GM18868 (cell line): ENCODE data around the gene PTGR1.
"Not testable (repeated sequence)": the region's sequence is repeated elsewhere in the genome, so short reads cannot be mapped to it uniquely, and the experiment has no call there.

Experiments used
- ATAC-seq: cut with Tn5 transposase; IDR thresholded peaks from one replicate; pipeline ENCODE4 v1.9.1; 2021; ENCODE audit warnings: mild to moderate bottlenecking, moderate library complexity; ENCODE audit not compliant: unreplicated experiment

The PTGR1 gene

DNA sequence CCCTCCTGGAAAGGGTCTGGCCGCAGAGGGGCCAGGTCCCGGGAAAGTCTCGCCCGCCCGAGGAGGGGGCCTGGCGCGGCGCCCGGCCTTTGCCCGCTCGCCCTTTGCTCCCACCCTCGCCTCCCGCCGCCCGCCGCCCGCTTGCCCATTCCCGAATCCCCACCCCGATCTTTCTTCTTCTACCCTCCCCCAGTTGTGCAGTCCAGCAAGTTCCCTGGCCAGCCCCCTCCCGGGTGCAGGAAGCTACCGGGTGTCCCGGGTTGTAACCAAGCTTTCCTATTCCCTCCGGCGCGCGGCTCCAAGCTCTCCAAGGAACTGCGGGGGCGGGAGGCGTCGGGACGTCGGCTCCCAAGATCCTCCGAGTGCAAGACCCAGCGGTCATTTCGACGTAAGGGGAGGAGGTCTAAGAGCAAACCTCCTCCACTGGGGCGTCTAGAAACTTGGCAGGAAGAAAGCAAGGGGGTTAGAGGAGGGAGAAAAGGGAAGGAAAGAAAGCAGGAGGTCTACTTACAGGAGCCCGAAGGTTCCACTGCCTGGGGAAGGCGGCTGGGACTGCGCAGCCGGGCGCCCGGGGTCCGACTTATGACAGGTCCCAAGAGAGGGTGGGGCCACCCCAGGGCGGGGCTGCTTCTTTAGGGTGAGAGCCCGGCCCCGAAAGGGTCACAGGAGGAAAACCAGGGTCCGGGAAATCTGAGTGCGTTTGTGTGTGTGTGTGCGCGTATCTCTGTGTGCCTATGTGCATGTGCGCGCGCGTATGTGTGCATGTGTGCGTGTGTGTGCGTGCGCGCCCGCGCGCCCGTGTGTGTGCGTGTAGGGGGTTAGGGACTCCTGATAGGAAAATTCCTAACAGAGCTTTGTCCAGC is at the start of gene PTGR1:
PTGR1 (minus strand) TSS at position 556 of the 863 bp plus-strand sequence. CDS start 2,225 bp downstream, outside the sequence.
- peak; percentile 46 for ATAC-seq

- no peak for ATAC-seq
Observed at GRCh38 chr9:111649016-111649415, 49.6 kb upstream of the PTGR1 start.

DNA sequence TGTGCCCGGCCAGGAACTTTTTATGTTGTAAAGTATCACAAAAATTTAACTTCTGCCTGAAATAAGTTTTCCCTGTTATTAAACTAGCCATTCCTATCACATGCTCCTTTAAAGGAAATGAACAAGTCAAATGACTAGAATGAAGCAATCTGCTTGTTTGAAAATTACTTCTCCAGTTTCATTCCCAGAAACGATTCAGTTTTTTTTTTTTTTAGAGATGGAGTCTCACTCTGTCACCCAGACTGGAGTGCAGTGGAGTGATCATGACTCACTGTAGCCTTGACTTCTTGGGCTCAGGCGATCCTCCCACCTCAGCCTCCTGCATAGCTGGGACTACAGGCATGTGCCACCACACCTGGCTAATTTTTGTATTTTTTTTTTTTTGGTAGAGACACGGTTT is 48.6 kb upstream of the PTGR1 start:
- ATAC-seq = no peak

GRCh38 chr9:111646417-111646816 is 47.0 kb upstream of the PTGR1 start:
- no peak for ATAC-seq

GRCh38 chr9:111645806-111646205 is 46.4 kb upstream of the PTGR1 start:
- ATAC-seq = no peak

- no peak for ATAC-seq
Observed at GRCh38 chr9:111644195-111644772, 44.8 kb upstream of the PTGR1 start.

DNA sequence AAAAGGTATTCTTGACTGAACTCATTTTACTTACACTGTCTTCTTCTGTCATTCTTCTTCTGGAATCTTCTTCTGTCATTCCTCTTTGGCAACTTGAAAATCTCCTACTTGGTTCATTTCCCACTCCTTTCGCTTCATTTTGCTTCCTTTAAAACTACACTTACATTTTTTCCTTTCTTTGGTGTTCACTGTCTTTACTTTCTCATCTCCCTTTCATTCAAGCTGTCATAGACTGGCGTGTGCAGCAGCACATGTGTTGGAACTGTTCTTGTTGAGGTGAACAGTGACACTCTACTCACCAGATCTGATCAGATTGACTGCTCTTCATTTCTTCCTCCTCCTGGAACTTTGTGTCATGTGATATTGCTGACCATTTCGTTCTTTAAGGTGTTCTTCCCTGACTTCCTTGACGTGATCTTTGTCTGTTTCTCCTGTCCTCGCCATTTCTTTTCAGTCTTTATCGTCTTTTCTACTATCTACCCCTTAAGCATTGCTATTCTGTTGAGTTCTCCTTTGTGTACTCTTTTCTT is 38.0 kb upstream of the PTGR1 start:
- ATAC-seq = no peak

DNA sequence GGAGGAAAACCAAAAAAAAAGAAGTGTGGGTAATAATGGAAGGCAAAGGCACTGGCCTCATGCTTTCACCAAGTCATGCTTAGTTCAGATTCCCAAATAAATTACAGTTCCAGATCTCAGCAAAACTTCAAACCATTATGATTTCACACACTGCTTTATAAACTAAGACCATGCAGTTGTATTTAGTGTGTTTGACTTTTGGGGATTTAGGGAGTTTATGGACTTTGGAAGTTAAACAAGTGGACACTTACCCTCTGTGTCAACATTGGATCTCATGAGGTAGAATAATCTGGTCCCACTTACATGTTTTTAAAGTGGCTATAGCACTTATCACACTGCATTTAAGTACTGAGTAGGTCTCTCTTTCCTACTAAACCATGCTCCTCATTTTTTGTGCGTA is 35.4 kb upstream of the PTGR1 start:
- ATAC-seq = no peak

GRCh38 chr9:111633389-111633736 is 33.9 kb upstream of the PTGR1 start:
- no peak for ATAC-seq

DNA sequence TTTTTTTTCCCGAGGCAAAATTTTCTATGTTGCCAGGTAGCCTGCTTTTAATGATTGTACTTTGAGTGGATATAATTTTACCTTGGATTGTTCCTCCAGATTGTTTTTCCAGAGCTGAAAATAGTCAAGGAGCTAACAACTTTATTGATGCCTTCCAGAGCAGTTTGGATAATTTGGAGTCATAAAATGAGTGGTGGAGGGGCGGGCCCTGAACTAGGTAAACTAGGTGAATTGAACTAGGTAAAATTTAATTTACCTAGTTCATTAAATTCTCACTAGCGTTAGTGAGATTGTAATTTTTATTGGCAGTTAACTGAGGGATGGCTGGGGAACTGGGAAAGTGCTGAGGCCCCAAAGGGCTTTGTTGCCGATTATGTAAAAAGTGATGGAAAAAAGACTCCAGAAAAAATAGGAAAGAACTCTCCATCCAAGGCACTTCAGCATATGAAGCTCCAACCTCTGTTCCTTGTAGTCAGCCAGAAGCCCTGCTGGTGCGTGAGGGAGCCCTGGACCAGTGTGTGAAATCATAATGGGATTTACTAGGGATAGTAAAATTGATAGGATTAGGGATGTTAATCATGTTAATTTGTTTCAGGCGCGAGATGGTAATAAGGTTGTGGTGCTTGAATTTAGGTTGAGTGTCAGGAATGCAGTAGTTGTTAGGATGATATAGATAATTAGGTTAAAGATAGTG is 33.4 kb upstream of the PTGR1 start:
- no peak for ATAC-seq

- ATAC-seq = no peak
Observed at GRCh38 chr9:111632060-111632459, 32.6 kb upstream of the PTGR1 start.

GRCh38 chr9:111631214-111631971 is 31.9 kb upstream of the PTGR1 start, which contains the start of gene DNAJC25:
TSS of gene DNAJC25 (plus strand) at chr9:111631334. CDS start at chr9:111631408, 74 bp downstream.
- peak; percentile 98 for ATAC-seq

DNA sequence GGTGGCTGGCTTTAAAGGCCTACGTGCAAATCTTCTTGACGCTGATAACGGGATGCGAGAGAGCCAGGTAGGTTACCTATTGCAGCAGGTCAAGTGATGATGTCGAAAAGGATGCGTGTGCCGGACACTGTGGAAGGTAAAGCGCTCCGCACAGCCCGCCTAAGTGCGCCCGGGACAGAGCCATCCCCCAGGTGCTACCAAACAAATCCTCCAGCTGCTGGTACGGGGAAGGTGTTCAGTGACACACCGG is 31.4 kb upstream of the PTGR1 start:
- ATAC-seq = no peak

DNA sequence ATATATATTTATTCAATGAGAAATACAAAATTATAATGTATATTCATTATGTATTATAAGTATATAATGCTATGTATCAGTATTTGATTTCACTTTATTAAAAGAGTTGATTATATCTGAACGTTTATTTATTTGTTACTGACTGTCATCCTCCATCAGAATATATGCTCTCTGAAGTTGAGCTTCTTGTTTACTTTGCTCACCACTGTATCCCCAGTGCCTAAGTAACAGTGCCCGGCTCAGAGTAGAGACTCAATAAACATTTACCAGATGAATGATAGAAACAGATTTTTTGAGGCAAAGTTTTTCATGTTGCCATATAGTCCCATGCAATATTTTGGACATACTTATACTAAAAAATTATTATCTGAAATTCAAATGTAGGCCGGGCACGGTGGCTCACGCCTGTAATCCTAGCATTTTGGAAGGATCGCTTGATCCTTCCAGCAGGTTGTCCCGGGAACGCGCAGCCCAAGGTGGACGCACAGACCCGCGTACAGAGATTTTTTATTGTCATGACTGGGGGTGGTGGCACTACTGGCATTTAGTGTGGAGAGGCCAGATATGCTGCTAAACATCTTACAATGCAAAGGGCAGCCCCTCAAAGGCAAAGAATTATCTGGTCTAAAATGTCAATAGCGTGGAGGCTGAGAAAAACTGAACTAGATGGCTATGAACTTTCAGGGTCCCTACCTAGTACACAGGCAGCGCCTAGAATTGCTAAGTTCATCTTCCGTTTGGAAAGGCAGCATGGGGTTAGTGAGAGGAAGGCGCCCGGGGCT is 30.9 kb upstream of the PTGR1 start:
- peak; percentile 28 for ATAC-seq

- ATAC-seq = no peak
Observed at GRCh38 chr9:111628411-111628810, 29.0 kb upstream of the PTGR1 start.

DNA sequence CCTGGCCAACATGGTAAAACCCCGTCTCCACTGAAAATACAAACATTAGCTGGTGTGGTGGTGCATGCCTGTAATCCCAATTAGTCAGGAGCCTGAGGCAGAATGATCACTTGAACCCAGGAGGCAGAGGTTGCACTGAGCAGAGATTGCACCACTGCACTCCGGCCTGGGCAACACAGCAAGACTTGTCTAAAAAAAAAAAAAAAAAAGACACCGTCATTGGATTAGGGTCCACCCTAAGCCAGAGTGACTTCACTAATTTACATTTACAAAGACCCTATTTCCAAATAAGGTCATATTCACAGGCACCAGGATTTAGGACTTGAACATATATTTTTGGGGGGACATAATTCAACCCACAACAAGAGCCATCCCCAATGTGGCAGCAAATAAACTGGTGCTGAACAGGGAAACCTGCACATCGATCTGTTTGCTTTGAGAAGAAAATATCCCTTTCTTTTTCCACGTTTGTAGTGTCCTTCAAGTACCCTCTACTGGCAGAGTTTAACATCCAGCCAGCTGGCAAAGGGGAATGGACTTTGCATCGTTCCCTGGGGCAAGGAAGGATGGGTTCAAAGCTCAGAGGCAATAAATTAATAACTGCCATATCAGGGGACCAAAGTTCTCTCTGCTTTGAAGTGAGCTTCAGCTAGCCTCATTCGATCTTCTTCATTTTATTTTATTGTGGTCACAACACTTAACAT is 28.0 kb upstream of the PTGR1 start:
- ATAC-seq = no peak

GRCh38 chr9:111622626-111623025 is 23.2 kb upstream of the PTGR1 start:
- no peak for ATAC-seq

GRCh38 chr9:111621895-111622480 is 22.5 kb upstream of the PTGR1 start:
- ATAC-seq = peak; percentile 45

DNA sequence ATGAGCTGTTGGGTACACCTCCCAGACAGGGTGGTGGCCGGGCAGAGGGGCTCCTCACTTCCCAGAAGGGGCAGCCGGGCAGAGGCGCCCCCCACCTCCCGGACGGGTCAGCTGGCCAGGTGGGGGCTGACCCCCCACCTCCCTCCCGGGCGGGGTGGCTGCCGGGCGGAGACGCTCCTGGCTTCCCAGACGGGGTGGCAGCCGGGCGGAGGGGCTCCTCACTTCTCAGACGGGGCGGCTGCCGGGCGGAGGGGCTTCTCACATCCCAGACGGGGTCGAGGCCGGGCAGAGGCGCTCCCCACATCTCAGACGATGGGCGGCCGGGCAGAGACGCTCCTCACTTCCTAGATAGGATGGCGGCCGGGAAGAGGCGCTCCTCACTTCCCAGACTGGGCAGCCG is 17.9 kb upstream of the PTGR1 start:
- not testable (repeated sequence) for ATAC-seq
